ENCODE measurements around the gene ZC3H13.

Gene ZC3H13

GRCh38 chr13:45926741-45927140 is 125.8 kb downstream of the ZC3H13 start:
- DNase-seq (ENCODE audit: low spot score), result no peak
- Histone ChIP-seq H3K27ac (no peak overlapping the region), H3K4me3 (no peak overlapping the region)
- TF ChIP-seq, protein P1, sequence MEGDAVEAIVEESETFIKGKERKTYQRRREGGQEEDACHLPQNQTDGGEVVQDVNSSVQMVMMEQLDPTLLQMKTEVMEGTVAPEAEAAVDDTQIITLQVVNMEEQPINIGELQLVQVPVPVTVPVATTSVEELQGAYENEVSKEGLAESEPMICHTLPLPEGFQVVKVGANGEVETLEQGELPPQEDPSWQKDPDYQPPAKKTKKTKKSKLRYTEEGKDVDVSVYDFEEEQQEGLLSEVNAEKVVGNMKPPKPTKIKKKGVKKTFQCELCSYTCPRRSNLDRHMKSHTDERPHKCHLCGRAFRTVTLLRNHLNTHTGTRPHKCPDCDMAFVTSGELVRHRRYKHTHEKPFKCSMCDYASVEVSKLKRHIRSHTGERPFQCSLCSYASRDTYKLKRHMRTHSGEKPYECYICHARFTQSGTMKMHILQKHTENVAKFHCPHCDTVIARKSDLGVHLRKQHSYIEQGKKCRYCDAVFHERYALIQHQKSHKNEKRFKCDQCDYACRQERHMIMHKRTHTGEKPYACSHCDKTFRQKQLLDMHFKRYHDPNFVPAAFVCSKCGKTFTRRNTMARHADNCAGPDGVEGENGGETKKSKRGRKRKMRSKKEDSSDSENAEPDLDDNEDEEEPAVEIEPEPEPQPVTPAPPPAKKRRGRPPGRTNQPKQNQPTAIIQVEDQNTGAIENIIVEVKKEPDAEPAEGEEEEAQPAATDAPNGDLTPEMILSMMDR (IDR thresholded peaks at IDR 0.05), result no peak

DNA sequence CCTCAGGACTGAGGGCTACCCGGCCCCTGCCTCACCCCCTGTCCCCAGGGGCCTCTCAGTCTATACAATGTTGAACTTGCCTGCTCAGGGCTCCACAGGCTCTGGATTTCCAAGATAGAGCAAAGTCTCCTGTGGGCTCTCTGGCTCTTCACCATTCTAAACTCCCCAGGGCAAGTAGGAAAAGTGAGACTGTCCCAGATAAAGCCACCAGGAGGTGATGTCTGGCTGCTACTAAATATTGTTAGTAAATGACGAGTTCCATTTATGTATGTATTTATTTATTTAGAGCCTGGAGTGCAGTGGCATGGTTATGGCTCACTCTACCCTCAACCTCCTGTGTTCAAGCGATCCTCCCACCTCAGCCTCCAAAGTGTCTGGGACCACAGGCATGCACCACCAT is 127.4 kb downstream of the ZC3H13 start:
- DNase-seq (ENCODE audit: low spot score), result no peak
- no peak overlapping the region for H3K27ac ChIP-seq
- TF ChIP-seq, protein P1 (IDR thresholded peaks at IDR 0.05), result no peak
- H3K4me3 ChIP-seq, result no peak overlapping the region

- TF ChIP-seq, protein P1 (IDR thresholded peaks at IDR 0.05), result no peak
- DNase-seq (ENCODE audit: low spot score), result no peak
- no peak overlapping the region for H3K4me3 ChIP-seq
- H3K27ac ChIP-seq, result no peak overlapping the region
Measured at GRCh38 chr13:45921162-45921736, 131.3 kb downstream of the ZC3H13 start.

DNA sequence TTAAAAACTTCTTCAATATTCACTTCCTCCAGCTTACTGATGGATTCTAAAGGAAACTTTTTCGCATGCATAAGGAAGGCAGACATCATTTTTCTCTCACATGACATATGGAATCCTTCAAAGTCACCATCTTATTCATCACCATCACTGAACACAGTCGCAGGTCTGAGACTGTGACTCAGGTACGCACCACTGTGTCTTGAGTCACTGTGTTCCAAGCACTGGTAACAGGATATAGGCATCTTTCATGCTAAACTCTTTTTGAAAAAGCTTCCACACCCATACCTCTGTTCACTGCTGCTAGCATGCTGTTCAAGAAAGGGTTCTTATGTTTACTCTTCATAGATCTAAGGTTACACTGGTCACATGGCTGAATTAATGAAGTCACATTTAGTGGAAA is 133.9 kb downstream of the ZC3H13 start:
- Histone ChIP-seq H3K27ac (no peak overlapping the region), H3K4me3 (no peak overlapping the region)
- TF ChIP-seq, protein P1 (IDR thresholded peaks at IDR 0.05), result no peak
- DNase-seq (ENCODE audit: low spot score), result no peak

- TF ChIP-seq, protein P1 (IDR thresholded peaks at IDR 0.05), result no peak
- Histone ChIP-seq H3K27ac (no peak overlapping the region), H3K4me3 (no peak overlapping the region)
- DNase-seq (ENCODE audit: low spot score), result no peak
Measured at GRCh38 chr13:45917019-45917418, 135.5 kb downstream of the ZC3H13 start.

DNA sequence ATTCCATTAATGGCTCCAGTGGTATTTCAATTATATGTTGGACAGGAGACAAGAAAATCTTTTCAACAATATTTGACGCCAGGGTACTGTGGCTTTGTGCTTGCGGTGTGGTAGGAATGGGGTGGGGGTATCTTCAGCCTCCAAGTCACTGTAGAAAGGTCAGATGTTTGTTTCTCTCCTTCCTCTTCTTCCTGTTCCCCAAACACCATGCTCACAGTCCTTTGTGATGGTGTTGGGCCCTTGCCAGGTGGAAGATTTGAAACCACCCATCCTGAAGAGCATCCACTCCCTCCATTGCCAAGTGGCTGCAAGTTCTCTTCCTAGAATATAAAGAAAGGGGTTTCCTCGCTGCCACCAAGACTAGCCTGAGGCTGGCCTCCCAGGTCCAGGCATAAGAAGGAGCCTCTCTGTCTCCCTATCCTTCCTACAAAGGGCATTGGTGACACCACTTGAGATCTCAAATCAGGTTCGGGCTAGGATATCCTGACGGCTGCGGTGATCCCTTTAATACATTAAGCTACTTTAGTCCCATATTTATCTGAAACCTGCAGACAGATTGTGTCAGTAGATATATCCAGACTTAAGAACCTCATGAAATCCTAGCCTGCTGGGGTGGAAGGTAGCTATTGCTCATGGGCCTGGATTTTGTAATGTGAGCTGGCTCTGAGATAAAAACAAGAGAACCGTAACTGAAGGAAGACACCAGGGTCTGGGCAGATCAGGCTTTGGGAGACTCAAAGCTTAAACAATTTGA is 136.7 kb downstream of the ZC3H13 start:
- no peak for DNase-seq (ENCODE audit: low spot score)
- TF ChIP-seq, protein P1 (IDR thresholded peaks at IDR 0.05), result no peak
- no peak overlapping the region for H3K27ac ChIP-seq

DNA sequence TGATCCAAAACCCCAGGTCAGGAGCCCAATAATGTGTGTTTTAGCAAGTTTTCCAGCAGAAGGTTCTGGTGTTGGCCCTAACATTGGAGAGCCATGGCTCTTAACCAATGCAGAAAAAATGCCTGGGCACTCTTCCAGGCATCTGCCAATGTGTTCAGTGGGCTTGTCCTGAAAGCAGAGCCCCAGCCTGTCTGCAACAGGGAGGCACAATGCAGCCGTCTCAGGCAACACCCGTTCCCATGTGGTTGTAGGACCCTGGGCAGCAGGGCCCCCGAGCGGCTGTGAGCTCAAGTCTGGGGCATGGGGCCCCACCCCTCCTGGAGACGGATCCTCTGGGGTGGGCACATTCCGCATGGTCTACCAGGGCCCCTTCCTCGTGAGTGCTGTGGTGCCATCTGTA is 142.9 kb downstream of the ZC3H13 start:
- DNase-seq (ENCODE audit: low spot score), result no peak
- Histone ChIP-seq H3K4me3 (no peak overlapping the region), H3K27ac (no peak overlapping the region)
- TF ChIP-seq, protein P1 (IDR thresholded peaks at IDR 0.05), result no peak

More for the DNA sequence above, 136.7 kb downstream of the ZC3H13 start:
- H3K4me3 ChIP-seq, result no peak overlapping the region
